Upper lobe of left lung (tissue), 4 donors: Measurements from ENCODE around the gene PRKAG2.

ENCODE experiments used
- CTCF ChIP-seq, 6 experiments: fragments of 450-650 bp in 4 of 6; fragments of 200-600 bp in 2 of 6; sonication (generic) in 2 of 6; IDR thresholded peaks; one replicate each; pipeline ENCODE4 v1.5.1; 2016 to 2019; ENCODE audit warnings: antibody characterized with exemption in 6 of 6
- EP300 ChIP-seq, 4 donors: sonication (generic); formaldehyde crosslinking; IDR thresholded peaks; one replicate each; pipeline ENCODE4 v1.5.1; 2017; ENCODE audit warnings: antibody characterized with exemption in 4 of 4, control low read depth in 2 of 4
- POLR2A ChIP-seq, 4 donors: fragments of 450-650 bp; IDR thresholded peaks; one replicate each; pipeline ENCODE4 v1.5.1; 2016 to 2017; ENCODE audit warnings: antibody characterized with exemption in 4 of 4, mild to moderate bottlenecking in 2 of 4
- POLR2AphosphoS5 ChIP-seq, 2 donors: sonication (generic); formaldehyde crosslinking; IDR thresholded peaks; one replicate each; pipeline ENCODE4 v1.5.1; 2017; ENCODE audit warnings: antibody characterized with exemption in 2 of 2

- TF ChIP-seq CTCF (IDR thresholded peaks at IDR 0.05), result no peak
- no peak for TF ChIP-seq EP300 (IDR thresholded peaks at IDR 0.05)
- TF ChIP-seq POLR2A (IDR thresholded peaks at IDR 0.05), result no peak
- no peak for TF ChIP-seq POLR2AphosphoS5 (IDR thresholded peaks at IDR 0.05)
Measured at GRCh38 chr7:151864561-151864960, 12.4 kb downstream of the PRKAG2 start.
